Neural progenitor cell (in vitro differentiated cells): ENCODE results near the gene SLC4A1.

Experiments
- CTCF ChIP-seq: fragments of 200-600 bp; sonication (generic); IDR thresholded peaks from 2 replicates; pipeline ENCODE4 v1.5.1; 2017; ENCODE audit warnings: antibody characterized with exemption, mild to moderate bottlenecking
- EZH2 ChIP-seq: fragments of 200-600 bp; sonication (generic); IDR thresholded peaks from 2 replicates; pipeline ENCODE4 v1.6.1; 2017; ENCODE audit warnings: antibody characterized with exemption, mild to moderate bottlenecking, moderate library complexity
- EZH2phosphoT487 ChIP-seq: fragments of 200-600 bp; sonication (generic); IDR thresholded peaks from 2 replicates; pipeline ENCODE4 v1.6.1; 2017; ENCODE audit warnings: antibody characterized with exemption

GRCh38 chr17:44235583-44235936, 32.4 kb downstream of the SLC4A1 start:
- TF ChIP-seq CTCF (no peak), EZH2phosphoT487 (no peak), EZH2 (no peak)
